HepG2 (cell line): ENCODE data around the gene LIME1. TPM values are rescaled to one million over a fixed set of nuclear protein-coding genes. Genes with fewer than 3 reads are reported as not detected.
A peak's percentile ranks its signal among the peaks of the same experiment; 100 is the strongest.

Source experiments
- CREB1 ChIP-seq, 2 experiments: fragments of 450-650 bp in 1 of 2; IDR thresholded peaks; 2 replicates each; pipeline ENCODE4 v1.6.1; 2016 to 2017; ENCODE audit warnings: control low read depth in 1 of 2, mild to moderate bottlenecking in 1 of 2, missing compliant biosample characterization in 1 of 2, missing genetic modification characterization in 1 of 2
- DMAP1 ChIP-seq: IDR thresholded peaks from 2 replicates; pipeline ENCODE4 v1.6.1; 2016
- EEA1 ChIP-seq: sonication (generic); formaldehyde crosslinking; IDR thresholded peaks from 2 replicates; pipeline ENCODE4 v1.5.1; 2020; ENCODE audit warnings: mild to moderate bottlenecking, missing genetic modification reagents, borderline replicate concordance
- EP300 ChIP-seq, 3 experiments: sonication (generic) in 1 of 3; formaldehyde crosslinking in 1 of 3; IDR thresholded peaks; 2 replicates each; pipeline versions ENCODE4 v1.5.1 to v1.6.1; 2011 to 2020; ENCODE audit warnings: low read depth in 2 of 3, low read length in 2 of 3, borderline replicate concordance in 1 of 3, improper control_type of control experiment in 1 of 3, mild to moderate bottlenecking in 1 of 3, missing genetic modification reagents in 1 of 3, moderate library complexity in 1 of 3
- HOXA9 ChIP-seq: sonication (generic); formaldehyde crosslinking; IDR thresholded peaks from 2 replicates; pipeline ENCODE4 v1.8.1; 2022; ENCODE audit warnings: missing genetic modification reagents, mild to moderate bottlenecking, moderate library complexity, borderline replicate concordance
- PAF1 ChIP-seq: IDR thresholded peaks from 2 replicates; pipeline ENCODE4 v1.6.1; 2016; ENCODE audit warnings: missing genetic modification reagents, missing compliant biosample characterization
- PHF20 ChIP-seq: sonication (generic); formaldehyde crosslinking; IDR thresholded peaks from 2 replicates; pipeline ENCODE4 v1.5.0; 2020; ENCODE audit warnings: mild to moderate bottlenecking, missing genetic modification reagents
- SMAD1 ChIP-seq: sonication (generic); formaldehyde crosslinking; IDR thresholded peaks from 2 replicates; pipeline ENCODE4 v1.4.0; 2020; ENCODE audit warnings: missing genetic modification reagents, low read depth, mild to moderate bottlenecking, borderline replicate concordance
- ZNF235 ChIP-seq: sonication (generic); formaldehyde crosslinking; IDR thresholded peaks from 2 replicates; pipeline ENCODE4 v1.8.1; 2023; ENCODE audit warnings: mild to moderate bottlenecking, missing genetic modification reagents, borderline replicate concordance
- ZNF564 ChIP-seq: sonication (generic); formaldehyde crosslinking; IDR thresholded peaks from 2 replicates; pipeline ENCODE4 v1.8.1; 2023; ENCODE audit warnings: mild to moderate bottlenecking, missing genetic modification reagents
- polyA plus RNA-seq, 8 experiments: library from polyadenylated mRNA; depleted of rRNA in 3 of 8; stranded (reverse) in 7 of 8; unstranded in 1 of 8; fragments of >200 nt; fragmentation: Illumina TruSeq in 4 of 8; extraction: Trizol in 4 of 8; gene quantifications; 2 replicates each; pipeline versions ENCODE4 v1.2.1 to v1.2.3, GENCODE V29; 2011 to 2016; ENCODE audit warnings: low read depth in 4 of 8, missing spikeins in 1 of 8, mixed read lengths in 1 of 8; ENCODE audit not compliant: insufficient read depth in 1 of 8
- total RNA-seq, 5 experiments: library from RNA; depleted of rRNA; stranded (reverse); fragments of >200 nt; fragmentation: Illumina TruSeq; extraction: Trizol; gene quantifications; 2 replicates each; pipeline ENCODE4 v1.2.3, GENCODE V29; 2016; ENCODE audit warnings: low read depth in 1 of 5
- TF ChIP-seq, protein P1 (sequence below): sonication (generic); formaldehyde crosslinking; IDR thresholded peaks from 2 replicates; pipeline ENCODE4 v1.4.0; 2020; ENCODE audit warnings: missing genetic modification reagents
- TF ChIP-seq, protein P2 (sequence below): sonication (generic); formaldehyde crosslinking; IDR thresholded peaks from one replicate; pipeline ENCODE4 v1.5.1; 2020; ENCODE audit warnings: mild to moderate bottlenecking, missing genetic modification reagents; ENCODE audit errors: not compliant biosample characterization
- TF ChIP-seq, protein P3 (sequence below): sonication (generic); formaldehyde crosslinking; IDR thresholded peaks from 2 replicates; pipeline ENCODE4 v1.4.0; 2020; ENCODE audit warnings: missing genetic modification reagents, low read depth, mild to moderate bottlenecking, borderline replicate concordance
- TF ChIP-seq, protein P4 (sequence below): IDR thresholded peaks from 2 replicates; pipeline ENCODE4 v1.6.1; 2012; ENCODE audit warnings: low read length, improper control_type of control experiment

LIME1 gene
- total and polyA plus RNA-seq, 2 of the 13 experiments (the other 11 are each of a cell fraction or from before 2014, with no cell fraction given): 13.0 to 61.5 TPM

DNA sequence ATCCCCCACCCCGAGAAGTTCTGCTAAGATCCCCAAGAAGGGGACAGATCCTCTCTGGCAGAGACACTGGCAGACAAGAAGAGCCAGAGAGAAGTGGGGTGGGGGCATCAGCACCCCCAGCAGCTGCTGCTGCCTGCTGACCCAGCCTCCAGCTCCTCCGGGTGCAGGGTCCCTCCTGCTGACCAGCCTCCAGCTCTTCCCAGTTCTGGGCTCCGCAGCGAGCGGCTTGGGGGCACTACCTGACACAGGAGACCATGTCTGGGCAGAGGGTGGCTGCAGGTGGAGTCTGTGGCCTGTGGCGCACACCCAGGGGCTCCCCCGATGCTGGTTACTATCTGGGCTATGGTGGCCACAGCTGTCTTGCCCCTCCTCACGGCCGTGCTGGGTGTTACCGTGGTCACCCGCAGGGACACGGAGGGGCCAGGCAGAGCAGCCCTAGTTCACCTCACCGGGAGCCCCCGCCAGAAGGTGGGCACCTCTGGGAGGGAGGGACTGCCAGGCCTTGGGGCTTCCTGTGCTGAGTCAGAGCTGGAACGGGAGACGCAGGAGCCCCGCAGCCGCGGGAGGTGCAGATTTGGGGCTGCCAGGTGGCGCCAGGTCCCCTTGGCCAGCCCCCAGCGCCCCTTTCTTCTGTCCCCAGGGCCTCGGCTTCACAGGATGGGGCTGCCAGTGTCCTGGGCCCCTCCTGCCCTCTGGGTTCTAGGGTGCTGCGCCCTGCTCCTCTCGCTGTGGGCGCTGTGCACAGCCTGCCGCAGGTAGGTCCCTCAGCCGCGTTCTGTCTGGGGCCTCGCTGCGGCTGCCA, 630 bp downstream of the LIME1 start (continued):
- TF ChIP-seq SMAD1 (CRISPR knock-in tag): no peak; the same call in 1 of the 2 replicates
- TF ChIP-seq DMAP1 (CRISPR knock-in tag): no peak
- TF ChIP-seq ZNF564 (CRISPR knock-in tag): peak; percentile 82; the same call in 1 of the 2 replicates
- no peak; the same call in 1 of the 2 replicates for TF ChIP-seq ZNF235 (CRISPR knock-in tag)
- no peak for TF ChIP-seq HOXA9 (CRISPR knock-in tag)
- no peak for TF ChIP-seq PHF20 (CRISPR knock-in tag)
- TF ChIP-seq CREB1 (IDR thresholded peaks at IDR 0.05): no peak
- no peak for TF ChIP-seq CREB1 (CRISPR knock-in tag; IDR thresholded peaks at IDR 0.05)
- TF ChIP-seq, protein P1, sequence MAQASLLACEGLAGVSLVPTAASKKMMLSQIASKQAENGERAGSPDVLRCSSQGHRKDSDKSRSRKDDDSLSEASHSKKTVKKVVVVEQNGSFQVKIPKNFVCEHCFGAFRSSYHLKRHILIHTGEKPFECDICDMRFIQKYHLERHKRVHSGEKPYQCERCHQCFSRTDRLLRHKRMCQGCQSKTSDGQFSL (CRISPR knock-in tag): no peak; the same call in 1 of the 2 replicates
- TF ChIP-seq, protein P2, sequence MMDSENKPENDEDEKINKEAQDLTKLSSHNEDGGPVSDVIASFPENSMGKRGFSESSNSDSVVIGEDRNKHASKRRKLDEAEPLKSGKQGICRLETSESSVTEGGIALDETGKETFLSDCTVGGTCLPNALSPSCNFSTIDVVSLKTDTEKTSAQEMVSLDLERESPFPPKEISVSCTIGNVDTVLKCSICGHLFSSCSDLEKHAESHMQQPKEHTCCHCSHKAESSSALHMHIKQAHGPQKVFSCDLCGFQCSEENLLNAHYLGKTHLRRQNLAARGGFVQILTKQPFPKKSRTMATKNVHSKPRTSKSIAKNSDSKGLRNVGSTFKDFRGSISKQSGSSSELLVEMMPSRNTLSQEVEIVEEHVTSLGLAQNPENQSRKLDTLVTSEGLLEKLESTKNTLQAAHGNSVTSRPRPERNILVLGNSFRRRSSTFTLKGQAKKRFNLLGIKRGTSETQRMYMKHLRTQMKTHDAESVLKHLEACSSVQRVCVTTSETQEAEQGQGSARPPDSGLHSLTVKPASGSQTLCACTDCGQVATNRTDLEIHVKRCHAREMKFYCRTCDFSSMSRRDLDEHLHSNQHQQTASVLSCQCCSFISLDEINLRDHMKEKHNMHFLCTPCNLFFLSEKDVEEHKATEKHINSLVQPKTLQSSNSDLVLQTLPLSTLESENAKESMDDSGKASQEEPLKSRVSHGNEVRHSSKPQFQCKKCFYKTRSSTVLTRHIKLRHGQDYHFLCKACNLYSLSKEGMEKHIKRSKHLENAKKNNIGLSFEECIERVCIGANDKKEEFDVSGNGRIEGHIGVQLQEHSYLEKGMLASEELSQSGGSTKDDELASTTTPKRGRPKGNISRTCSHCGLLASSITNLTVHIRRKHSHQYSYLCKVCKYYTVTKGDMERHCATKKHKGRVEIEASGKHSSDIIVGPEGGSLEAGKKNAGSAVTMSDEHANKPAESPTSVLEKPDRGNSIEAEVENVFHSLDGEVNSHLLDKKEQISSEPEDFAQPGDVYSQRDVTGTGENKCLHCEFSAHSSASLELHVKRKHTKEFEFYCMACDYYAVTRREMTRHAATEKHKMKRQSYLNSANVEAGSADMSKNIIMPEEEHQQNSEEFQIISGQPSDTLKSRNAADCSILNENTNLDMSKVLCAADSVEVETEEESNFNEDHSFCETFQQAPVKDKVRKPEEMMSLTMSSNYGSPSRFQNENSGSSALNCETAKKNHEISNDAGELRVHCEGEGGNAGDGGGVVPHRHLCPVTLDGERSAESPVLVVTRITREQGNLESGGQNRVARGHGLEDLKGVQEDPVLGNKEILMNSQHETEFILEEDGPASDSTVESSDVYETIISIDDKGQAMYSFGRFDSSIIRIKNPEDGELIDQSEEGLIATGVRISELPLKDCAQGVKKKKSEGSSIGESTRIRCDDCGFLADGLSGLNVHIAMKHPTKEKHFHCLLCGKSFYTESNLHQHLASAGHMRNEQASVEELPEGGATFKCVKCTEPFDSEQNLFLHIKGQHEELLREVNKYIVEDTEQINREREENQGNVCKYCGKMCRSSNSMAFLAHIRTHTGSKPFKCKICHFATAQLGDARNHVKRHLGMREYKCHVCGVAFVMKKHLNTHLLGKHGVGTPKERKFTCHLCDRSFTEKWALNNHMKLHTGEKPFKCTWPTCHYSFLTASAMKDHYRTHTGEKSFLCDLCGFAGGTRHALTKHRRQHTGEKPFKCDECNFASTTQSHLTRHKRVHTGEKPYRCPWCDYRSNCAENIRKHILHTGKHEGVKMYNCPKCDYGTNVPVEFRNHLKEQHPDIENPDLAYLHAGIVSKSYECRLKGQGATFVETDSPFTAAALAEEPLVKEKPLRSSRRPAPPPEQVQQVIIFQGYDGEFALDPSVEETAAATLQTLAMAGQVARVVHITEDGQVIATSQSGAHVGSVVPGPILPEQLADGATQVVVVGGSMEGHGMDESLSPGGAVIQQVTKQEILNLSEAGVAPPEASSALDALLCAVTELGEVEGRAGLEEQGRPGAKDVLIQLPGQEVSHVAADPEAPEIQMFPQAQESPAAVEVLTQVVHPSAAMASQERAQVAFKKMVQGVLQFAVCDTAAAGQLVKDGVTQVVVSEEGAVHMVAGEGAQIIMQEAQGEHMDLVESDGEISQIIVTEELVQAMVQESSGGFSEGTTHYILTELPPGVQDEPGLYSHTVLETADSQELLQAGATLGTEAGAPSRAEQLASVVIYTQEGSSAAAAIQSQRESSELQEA (CRISPR knock-in tag): peak; percentile 73
- TF ChIP-seq EEA1 (CRISPR knock-in tag): peak; percentile 87; the same call in 1 of the 2 replicates
- TF ChIP-seq, protein P3, sequence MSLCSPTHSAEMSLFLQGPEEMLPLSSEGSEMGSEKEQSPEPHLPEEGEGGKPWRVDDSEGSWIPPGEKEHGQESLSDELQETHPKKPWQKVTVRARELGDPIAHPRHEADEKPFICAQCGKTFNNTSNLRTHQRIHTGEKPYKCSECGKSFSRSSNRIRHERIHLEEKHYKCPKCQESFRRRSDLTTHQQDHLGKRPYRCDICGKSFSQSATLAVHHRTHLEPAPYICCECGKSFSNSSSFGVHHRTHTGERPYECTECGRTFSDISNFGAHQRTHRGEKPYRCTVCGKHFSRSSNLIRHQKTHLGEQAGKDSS (CRISPR knock-in tag): peak; percentile 67; the same call in 1 of the 2 replicates
- TF ChIP-seq, protein P4, sequence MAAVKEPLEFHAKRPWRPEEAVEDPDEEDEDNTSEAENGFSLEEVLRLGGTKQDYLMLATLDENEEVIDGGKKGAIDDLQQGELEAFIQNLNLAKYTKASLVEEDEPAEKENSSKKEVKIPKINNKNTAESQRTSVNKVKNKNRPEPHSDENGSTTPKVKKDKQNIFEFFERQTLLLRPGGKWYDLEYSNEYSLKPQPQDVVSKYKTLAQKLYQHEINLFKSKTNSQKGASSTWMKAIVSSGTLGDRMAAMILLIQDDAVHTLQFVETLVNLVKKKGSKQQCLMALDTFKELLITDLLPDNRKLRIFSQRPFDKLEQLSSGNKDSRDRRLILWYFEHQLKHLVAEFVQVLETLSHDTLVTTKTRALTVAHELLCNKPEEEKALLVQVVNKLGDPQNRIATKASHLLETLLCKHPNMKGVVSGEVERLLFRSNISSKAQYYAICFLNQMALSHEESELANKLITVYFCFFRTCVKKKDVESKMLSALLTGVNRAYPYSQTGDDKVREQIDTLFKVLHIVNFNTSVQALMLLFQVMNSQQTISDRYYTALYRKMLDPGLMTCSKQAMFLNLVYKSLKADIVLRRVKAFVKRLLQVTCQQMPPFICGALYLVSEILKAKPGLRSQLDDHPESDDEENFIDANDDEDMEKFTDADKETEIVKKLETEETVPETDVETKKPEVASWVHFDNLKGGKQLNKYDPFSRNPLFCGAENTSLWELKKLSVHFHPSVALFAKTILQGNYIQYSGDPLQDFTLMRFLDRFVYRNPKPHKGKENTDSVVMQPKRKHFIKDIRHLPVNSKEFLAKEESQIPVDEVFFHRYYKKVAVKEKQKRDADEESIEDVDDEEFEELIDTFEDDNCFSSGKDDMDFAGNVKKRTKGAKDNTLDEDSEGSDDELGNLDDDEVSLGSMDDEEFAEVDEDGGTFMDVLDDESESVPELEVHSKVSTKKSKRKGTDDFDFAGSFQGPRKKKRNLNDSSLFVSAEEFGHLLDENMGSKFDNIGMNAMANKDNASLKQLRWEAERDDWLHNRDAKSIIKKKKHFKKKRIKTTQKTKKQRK: no peak
- TF ChIP-seq PAF1: 0 out of 2 replicates have a peak, but pooled peaks have one; percentile 36
- no peak for TF ChIP-seq EP300 (IDR thresholded peaks at IDR 0.05; ENCODE audit: low read depth in 2 of 2, low read length in 2 of 2)
- no peak for TF ChIP-seq EP300 (CRISPR knock-in tag; IDR thresholded peaks at IDR 0.05; ENCODE audit: borderline replicate concordance)
